GM19395 (cell line): ENCODE measurements around the gene GTPBP1.

Source experiments
- ATAC-seq: cut with Tn5 transposase; IDR thresholded peaks from one replicate; pipeline ENCODE4 v1.9.1; 2021; ENCODE audit warnings: mild to moderate bottlenecking, moderate library complexity; ENCODE audit not compliant: unreplicated experiment

Gene GTPBP1

DNA sequence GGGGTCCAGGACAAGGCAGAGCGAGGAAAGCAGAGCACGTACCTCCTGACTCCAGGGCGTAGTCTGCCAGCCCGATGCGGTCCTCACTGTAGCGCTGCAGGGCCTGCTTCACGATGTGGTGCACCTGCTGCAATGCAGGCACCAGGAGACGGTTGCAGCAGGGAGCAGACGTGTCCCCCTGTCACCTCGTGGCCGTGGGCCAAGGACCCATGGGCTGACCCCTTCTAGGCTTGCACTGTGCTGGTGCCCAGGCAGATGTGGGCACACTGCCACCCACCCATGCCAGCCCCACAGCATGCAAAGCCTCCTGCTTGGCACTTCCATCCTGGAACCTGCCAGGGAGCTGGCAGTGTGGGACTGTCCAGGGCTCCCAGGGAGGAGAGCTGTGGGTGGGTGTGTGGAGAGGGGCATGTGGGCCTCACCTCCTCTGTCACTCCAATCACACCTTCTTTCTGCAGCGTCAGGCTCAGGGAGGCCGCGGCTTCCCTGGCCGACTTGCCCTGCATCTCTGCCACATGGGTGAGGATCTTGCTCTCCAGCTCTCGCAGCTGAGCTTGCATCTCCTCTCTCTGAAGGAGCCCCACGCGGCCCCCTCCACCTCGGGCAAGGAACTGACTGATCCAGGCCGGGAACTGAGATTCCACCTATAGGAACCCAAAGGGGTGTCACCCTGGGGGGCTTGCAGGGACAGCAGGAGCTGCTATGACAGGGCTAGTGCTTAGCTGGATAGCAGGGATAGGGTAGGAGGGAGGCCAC is 33.7 kb downstream of the GTPBP1 start:
- no peak for ATAC-seq

DNA sequence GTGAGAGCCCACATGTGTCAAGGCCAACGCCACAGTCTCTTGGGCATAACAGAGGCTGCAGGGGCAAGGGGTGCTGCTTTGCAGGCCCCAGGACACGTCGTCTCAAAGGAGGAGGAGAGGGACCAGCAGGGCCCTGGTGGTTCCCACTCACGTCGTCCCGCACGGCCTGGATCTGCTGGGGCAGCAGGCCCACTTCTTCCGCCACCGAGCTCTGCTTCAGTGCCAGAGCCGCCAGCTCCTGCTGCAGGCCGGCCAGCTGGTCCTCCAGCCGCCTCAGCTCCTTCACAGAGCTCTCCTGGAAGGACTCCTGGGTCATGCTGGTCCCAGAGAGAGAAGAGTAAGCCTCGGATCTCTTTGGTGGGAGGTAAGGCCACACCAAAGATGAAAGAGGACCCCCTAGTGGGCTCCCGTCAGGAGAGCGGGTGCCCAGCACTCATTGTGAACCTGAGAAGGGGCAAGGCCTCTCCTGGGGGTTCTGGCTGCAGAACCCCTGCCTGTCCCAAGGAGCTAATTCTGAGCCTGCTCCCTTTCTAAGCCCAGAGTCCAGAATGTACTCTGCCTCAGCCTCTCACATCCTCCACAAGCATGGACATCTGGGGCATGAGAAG is 34.5 kb downstream of the GTPBP1 start:
- ATAC-seq: no peak

DNA sequence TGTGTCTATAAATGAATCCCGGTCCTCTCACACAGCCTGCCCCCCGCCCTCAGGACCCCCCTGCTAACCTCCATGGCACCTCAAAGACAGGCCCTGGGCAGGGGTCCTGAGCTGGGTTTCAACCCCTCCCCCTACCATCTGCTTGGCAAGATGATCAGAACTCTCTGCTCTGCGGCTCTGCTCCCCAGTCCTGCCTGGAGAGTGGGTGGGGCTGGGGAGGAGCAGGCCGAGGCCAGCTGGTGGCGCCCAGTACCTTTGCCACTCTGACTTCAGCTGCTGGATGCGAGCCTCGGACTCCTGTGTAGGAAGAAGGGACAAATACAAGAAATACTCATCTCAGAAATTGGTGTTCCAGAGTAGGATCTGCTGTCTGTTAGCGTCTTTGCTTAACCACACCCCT is 35.0 kb downstream of the GTPBP1 start:
- no peak for ATAC-seq

- ATAC-seq: no peak
Observed at GRCh38 chr22:38741166-38741565, 35.4 kb downstream of the GTPBP1 start.

DNA sequence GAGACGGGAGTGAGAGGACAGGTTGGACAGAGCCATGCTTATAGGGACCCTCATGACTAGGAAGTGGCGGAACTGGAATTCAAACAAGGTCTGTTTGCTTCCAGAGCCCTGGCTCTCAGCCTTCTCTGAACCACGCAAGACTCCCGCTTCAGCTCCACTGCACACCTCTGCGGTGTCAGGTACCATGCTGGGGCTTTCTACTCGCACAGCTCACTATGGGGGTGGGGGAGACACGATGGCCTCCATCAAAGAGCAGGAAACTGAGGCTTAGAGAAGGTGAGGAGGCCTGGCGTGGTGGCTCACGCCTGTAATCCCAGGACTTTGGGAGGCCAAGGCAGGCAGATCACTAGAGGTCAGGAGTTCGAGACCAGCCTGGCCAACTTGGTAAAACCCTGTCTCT is 35.8 kb downstream of the GTPBP1 start:
- ATAC-seq: no peak

GRCh38 chr22:38742176-38742942 is 36.6 kb downstream of the GTPBP1 start:
- no peak for ATAC-seq

DNA sequence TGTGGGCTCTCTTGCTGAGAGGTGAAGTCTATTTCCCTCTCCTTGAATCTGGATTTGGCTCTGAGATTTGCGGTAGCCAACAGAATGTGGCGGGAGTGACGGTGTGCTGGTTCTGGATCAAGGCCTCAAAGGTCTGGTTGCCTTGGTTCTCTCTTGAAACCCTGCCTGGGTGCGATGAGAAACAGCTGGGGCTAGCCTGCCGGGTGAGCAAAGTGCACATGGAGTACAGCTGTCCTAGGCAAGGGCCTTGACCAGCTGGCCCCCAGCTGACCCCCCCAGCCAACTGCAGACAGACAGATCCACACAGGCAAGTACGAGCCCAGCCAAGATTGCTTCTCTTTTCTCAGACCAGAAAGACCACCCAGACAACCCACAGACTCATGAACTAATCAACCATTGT is 39.2 kb downstream of the GTPBP1 start:
- ATAC-seq: no peak

- no peak for ATAC-seq
Observed at GRCh38 chr22:38745676-38746460, 40.1 kb downstream of the GTPBP1 start.

- no peak for ATAC-seq
Observed at GRCh38 chr22:38748487-38749136, 42.9 kb downstream of the GTPBP1 start.

DNA sequence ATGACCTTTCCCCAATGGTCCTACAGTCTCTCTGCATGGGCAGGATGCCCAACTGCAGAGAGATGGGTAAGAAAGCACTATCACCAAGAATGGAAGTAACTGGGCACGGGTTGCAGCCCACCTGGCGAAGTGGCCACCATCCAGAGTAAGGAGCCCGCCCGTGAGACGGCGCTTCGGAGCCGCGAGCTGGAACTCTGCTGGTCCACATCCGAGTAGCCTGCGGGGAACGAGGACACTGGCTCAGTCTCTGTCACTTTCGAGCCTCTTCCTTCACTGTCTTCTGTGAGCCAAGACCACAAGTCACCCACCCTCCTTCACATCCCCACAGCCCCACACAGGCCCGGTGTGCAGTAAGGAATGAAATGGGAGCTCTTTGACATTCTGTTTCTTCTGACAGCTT is 44.4 kb downstream of the GTPBP1 start:
- ATAC-seq: no peak

DNA sequence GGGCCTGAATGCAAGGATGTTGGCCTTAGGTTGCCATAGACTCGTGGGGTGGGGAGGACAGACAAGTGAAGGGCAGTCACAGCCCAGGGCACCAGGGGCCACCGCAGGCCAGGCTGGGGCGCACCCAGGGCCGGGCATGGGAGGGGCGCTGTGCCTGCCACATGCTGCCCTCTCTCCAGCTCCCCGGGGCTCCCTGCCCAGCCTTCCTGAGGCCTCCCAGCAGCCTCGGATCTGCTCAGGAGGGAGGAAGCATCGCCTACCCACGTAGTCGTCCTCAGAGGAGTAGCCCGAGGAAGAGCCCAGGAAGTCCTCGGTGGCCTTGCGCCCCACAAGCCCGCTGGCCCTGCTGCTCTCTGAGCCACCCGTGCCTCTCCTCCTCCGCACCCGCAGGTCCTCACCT is 44.9 kb downstream of the GTPBP1 start:
- ATAC-seq: no peak

GRCh38 chr22:38751066-38751421 is 45.3 kb downstream of the GTPBP1 start:
- no peak for ATAC-seq

DNA sequence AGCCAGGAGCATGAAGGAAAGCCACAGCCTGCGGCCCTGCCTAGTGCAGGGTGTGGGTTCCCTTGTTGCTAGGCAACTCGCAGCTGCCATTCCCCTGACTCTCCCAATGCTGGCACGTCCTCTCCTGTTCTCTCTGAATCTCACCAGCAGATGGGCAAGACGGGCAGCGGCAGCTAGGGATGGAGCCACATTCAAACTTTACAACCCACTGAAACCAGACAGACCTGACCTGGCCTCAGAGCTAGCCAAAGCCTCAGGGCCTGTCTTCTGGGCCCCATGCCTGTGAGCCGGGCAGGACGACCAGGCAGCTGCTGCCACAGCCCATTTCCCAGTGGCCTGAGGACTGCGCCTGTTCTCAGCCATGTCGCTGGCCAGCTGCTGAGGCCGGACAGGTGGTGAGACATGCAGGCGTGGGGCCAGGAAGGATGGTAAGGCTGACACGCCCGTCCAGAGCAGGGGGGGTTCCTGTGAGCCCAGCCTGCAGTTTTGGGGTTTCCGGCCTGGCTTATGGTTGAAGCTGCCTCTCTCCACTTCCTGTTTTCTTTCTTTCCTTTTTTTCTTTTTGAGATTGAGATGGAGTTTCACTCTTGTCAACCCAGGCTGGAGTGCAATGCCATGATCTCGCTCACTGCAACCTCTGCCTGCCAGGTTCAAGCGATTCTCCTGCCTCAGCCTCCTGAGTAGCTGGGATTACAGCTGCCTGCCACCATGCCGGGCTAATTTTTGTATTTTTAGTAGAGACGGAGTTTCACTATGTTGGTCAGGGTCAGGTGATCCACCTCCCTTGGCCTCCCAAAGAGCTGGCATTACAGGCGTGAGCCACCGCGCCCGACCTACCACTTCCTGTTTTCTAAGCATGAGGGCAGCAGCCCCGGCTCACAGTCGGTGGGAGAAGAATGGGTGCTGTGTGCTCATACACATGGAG is 45.9 kb downstream of the GTPBP1 start:
- peak; percentile 49 for ATAC-seq

DNA sequence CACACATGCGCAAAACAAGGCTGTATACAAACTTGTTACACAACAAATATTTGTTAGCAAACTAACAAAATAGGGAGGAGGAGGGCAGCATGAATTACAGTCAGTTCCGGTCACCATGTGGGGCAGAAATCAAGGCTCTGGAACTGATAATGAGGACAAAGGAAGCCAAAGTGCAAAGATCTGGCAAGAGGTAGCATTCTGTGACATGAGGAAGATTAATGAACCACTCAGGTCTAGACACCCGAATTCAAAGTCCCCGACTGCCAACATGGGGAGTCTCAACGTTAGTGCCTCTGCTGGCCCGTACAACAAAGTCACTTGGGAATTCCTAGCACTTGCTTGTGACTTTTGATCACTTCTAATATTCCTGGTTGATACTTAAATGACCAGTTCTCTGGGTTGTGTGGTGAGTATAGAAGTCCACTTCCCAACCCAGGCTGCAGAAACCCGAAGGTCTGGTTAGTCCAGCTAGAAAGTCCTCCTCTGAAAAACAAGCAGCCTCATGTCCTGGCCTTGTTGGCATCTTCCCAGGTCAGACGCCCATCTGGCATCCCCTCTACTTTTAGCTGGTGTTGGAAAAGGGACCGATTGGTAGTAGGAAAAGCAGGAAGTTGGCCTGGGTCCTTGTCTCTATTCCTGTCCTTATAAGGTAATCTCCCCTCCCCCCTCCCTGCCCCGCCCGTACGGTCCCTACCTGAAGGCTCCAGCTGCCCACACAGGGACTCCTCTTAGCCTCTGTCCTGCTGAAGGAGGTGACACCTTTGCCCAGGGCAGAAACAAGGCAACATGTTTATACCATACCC is 48.4 kb downstream of the GTPBP1 start:
- no peak for ATAC-seq

GRCh38 chr22:38754751-38755154 is 49.0 kb downstream of the GTPBP1 start:
- ATAC-seq: no peak

GRCh38 chr22:38755155-38755910 is 49.6 kb downstream of the GTPBP1 start:
- peak; percentile 16 for ATAC-seq

DNA sequence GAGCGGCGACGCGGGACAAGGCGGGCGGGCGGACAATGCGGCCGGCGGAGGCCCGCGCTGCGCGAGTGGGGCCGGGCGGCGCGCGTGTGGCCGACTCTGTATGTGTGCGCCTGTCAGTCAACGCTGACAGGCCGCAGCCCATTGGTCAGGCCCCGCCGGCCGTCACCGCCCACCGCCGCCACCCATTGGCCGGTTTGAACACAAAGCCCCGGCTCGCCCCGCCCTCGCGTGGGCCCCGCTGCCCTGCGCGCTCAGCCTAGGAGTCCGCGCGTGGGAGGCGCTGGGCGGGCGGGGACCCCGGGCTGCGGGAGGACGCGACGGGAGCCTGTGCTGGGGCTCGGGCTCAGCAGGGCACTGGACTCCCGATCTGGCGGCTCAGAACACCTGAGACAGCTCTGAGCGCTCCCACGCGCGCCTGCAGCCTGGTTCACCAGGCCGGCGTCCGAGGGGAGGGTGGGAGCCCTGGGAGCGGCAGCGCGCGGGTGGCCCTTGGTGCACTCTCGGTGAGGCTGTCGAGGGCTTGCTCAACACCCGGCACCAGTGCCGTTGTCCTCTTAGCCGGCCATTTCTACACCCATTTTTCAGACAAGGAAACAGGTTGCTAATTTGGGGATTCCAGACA is 50.3 kb downstream of the GTPBP1 start, which contains the start of gene SUN2:
TSS of gene SUN2 (minus strand) at position 88 of the 622 bp plus-strand sequence. CDS start 3,370 bp downstream, outside the sequence.
- ATAC-seq: peak; percentile 64
